Caco-2 (cell line): ENCODE data around the gene MRAS. TPM values are rescaled to one million over a fixed set of nuclear protein-coding genes. Genes with fewer than 3 reads are reported as not detected.

Experiments used
- BruUV-seq: library from RNA; stranded (reverse); fragments of 400-500 nt; replicated peaks from 2 replicates; lab custom pipeline; 2021; lab: Mats Ljungman, UMichigan
- CTCF ChIA-PET: fragments of 300-600 bp; sonication (Branson Sonifier 250); formaldehyde crosslinking; loops from one replicate; lab custom pipeline; 2022; ENCODE audit warnings: antibody characterized with exemption; lab: Charles Lee
- POLR2A ChIA-PET: fragments of 300-600 bp; sonication (Branson Sonifier 250); formaldehyde crosslinking; loops from one replicate; lab custom pipeline; 2022; ENCODE audit warnings: antibody characterized with exemption; lab: Charles Lee
- DNase-seq, 2 experiments: peaks; one replicate each; pipeline versions ENCODE4 v3.0.0 to v3.0.0-alpha.2; 2020 to 2022
- H3K27me3 ChIP-seq: replicated peaks from 2 replicates; pipeline ENCODE4 v1.6.0; 2011; ENCODE audit warnings: low read length; ENCODE audit not compliant: control insufficient read depth, insufficient read depth
- H3K36me3 ChIP-seq: 2 replicates; pipeline ENCODE4 v1.5.1; 2011; ENCODE audit warnings: low read length; ENCODE audit not compliant: control insufficient read depth, insufficient read depth
- H3K4me1 ChIP-seq: fragments of 250-450 bp; sonication (Bioruptor Pico); 2 replicates; pipeline ENCODE4 v1.5.1; 2020; ENCODE audit warnings: mild to moderate bottlenecking
- H3K4me3 ChIP-seq: 2 replicates; pipeline ENCODE4 v1.5.1; 2011; ENCODE audit warnings: low read depth, mild to moderate bottlenecking, control low read depth, low read length
- H3K9me3 ChIP-seq: fragments of 250-450 bp; sonication (Bioruptor Pico); 2 replicates; pipeline ENCODE4 v1.5.1; 2020; ENCODE audit warnings: mild to moderate bottlenecking, moderate library complexity
- H3K27ac Mint-ChIP-seq: one replicate; pipeline ENCODE4 v1.8.0; 2022; ENCODE audit warnings: mixed read lengths; ENCODE audit not compliant: unreplicated experiment
- H3K27me3 Mint-ChIP-seq: one replicate; pipeline ENCODE4 v1.8.0; 2022; ENCODE audit warnings: mixed read lengths; ENCODE audit not compliant: insufficient read depth, unreplicated experiment
- H3K36me3 Mint-ChIP-seq: one replicate; pipeline ENCODE4 v1.8.0; 2022; ENCODE audit warnings: mild to moderate bottlenecking, mixed read lengths; ENCODE audit not compliant: insufficient read depth, unreplicated experiment
- H3K4me1 Mint-ChIP-seq: one replicate; pipeline ENCODE4 v1.8.0; 2022; ENCODE audit warnings: low read depth, mixed read lengths; ENCODE audit not compliant: unreplicated experiment
- H3K4me3 Mint-ChIP-seq: one replicate; pipeline ENCODE4 v1.8.0; 2022; ENCODE audit warnings: mild to moderate bottlenecking, moderate library complexity, mixed read lengths; ENCODE audit not compliant: unreplicated experiment
- H3K9me3 Mint-ChIP-seq: one replicate; pipeline ENCODE4 v1.8.0; 2022; ENCODE audit warnings: mixed read lengths; ENCODE audit not compliant: unreplicated experiment
- CTCF ChIP-seq, 2 experiments: fragments of 200-600 bp in 1 of 2; IDR thresholded peaks; 1 replicate in 1 of 2; 2 replicates in 1 of 2; pipeline versions ENCODE4 v1.5.1 to v1.8.0; 2011 to 2022; ENCODE audit warnings: antibody characterized with exemption in 1 of 2, control low read depth in 1 of 2, inconsistent platforms in 1 of 2, low read depth in 1 of 2, low read length in 1 of 2, mild to moderate bottlenecking in 1 of 2, moderate library complexity in 1 of 2; ENCODE audit not compliant: insufficient read depth in 1 of 2, severe bottlenecking in 1 of 2, unreplicated experiment in 1 of 2
- intact Hi-C: fragments of 100-400 bp; cut with micrococcal nuclease; formaldehyde crosslinking; loops from one replicate; pipeline ENCODE4 v1.10.0; 2022; ENCODE audit not compliant: unreplicated experiment
- total RNA-seq: library from RNA; stranded (reverse); gene quantifications from 2 replicates; pipeline ENCODE4 v1.2.3, GENCODE V29; 2022

MRAS gene
- total RNA-seq, 1 experiment from 2014 or later, result 11.4 TPM

GRCh38 chr3:138373736-138374094 lies 25.3 kb downstream of the MRAS start:
- no peaks in the 10 kb centered on the region for H3K4me1 ChIP-seq
- H3K27me3 ChIP-seq, result no peaks in the 10 kb centered on the region
- intact Hi-C loops, result no loop called here
- H3K4me1 Mint-ChIP-seq, result peaks cover 6% of the 10 kb centered on the region
- H3K27me3 Mint-ChIP-seq, result no peaks in the 10 kb centered on the region
- CTCF ChIA-PET, result no interaction called here
- H3K27ac Mint-ChIP-seq, result no peak overlapping the region
- no peaks in the 10 kb centered on the region; the same call in 1 of the 2 replicates for H3K9me3 ChIP-seq
- H3K4me3 ChIP-seq, result no peak overlapping the region
- BruUV-seq, result no TSS peak
- H3K36me3 ChIP-seq, result no peaks in the 10 kb centered on the region
- no peaks in the 10 kb centered on the region for H3K36me3 Mint-ChIP-seq
- POLR2A ChIA-PET, result no interaction called here
- no peak for DNase-seq
- H3K9me3 Mint-ChIP-seq, result no peaks in the 10 kb centered on the region
- H3K4me3 Mint-ChIP-seq, result no peak overlapping the region
- no peak for TF ChIP-seq CTCF (IDR thresholded peaks at IDR 0.05; ENCODE audit: insufficient read depth in 1 of 2, low read depth in 1 of 2, low read length in 1 of 2, severe bottlenecking in 1 of 2, unreplicated experiment in 1 of 2)

GRCh38 chr3:138374573-138375134 lies 26.3 kb downstream of the MRAS start:
- Histone ChIP-seq H3K36me3 (no peaks in the 10 kb centered on the region), H3K4me3 (no peak overlapping the region), H3K9me3 (no peaks in the 10 kb centered on the region; the same call in 1 of the 2 replicates), H3K4me1 (no peaks in the 10 kb centered on the region), H3K27me3 (no peaks in the 10 kb centered on the region)
- peaks cover 10% of the 10 kb centered on the region for H3K4me1 Mint-ChIP-seq
- TF ChIP-seq CTCF (IDR thresholded peaks at IDR 0.05; ENCODE audit: insufficient read depth in 1 of 2, low read depth in 1 of 2, low read length in 1 of 2, severe bottlenecking in 1 of 2, unreplicated experiment in 1 of 2), result no peak
- H3K9me3 Mint-ChIP-seq, result no peaks in the 10 kb centered on the region
- H3K36me3 Mint-ChIP-seq, result no peaks in the 10 kb centered on the region
- CTCF ChIA-PET, result no interaction called here
- H3K4me3 Mint-ChIP-seq, result no peak overlapping the region
- POLR2A ChIA-PET, result no interaction called here
- no peak overlapping the region for H3K27ac Mint-ChIP-seq
- no TSS peak for BruUV-seq
- intact Hi-C loops, result no loop called here
- H3K27me3 Mint-ChIP-seq, result no peaks in the 10 kb centered on the region
- DNase-seq, result no peak

- CTCF ChIA-PET, result no interaction called here
- Histone ChIP-seq H3K27me3 (no peaks in the 10 kb centered on the region), H3K4me3 (no peak overlapping the region), H3K9me3 (no peaks in the 10 kb centered on the region; the same call in 1 of the 2 replicates), H3K36me3 (no peaks in the 10 kb centered on the region), H3K4me1 (no peaks in the 10 kb centered on the region)
- H3K9me3 Mint-ChIP-seq, result no peaks in the 10 kb centered on the region
- no peak for DNase-seq
- BruUV-seq, result no TSS peak
- no peaks in the 10 kb centered on the region for H3K36me3 Mint-ChIP-seq
- no peaks in the 10 kb centered on the region for H3K27me3 Mint-ChIP-seq
- peaks cover 10% of the 10 kb centered on the region for H3K4me1 Mint-ChIP-seq
- no peak overlapping the region for H3K27ac Mint-ChIP-seq
- POLR2A ChIA-PET, result no interaction called here
- no peak overlapping the region for H3K4me3 Mint-ChIP-seq
- TF ChIP-seq CTCF (IDR thresholded peaks at IDR 0.05; ENCODE audit: insufficient read depth in 1 of 2, low read depth in 1 of 2, low read length in 1 of 2, severe bottlenecking in 1 of 2, unreplicated experiment in 1 of 2), result no peak
- intact Hi-C loops, result no loop called here
Observed at GRCh38 chr3:138375447-138375846, 27.1 kb downstream of the MRAS start.
